ENCODE data around the gene CCNA1. TPM values are rescaled to one million over a fixed set of nuclear protein-coding genes. Genes with fewer than 3 reads are reported as not detected.

Gene CCNA1
- total RNA-seq (2013; cell fraction: nucleolus; rRNA removed) = 3.9 and 4.4 TPM in 2 replicates
- total RNA-seq (2014; rRNA removed) = 1.4 and 1.6 TPM in 2 replicates
- total RNA-seq (2014; rRNA removed; fragmentation: Illumina TruSeq; extraction: Trizol) = 0.88 and 1.0 TPM in 2 replicates
- 1.2 and 1.4 TPM in 2 replicates for total RNA-seq (2021)
- polyA plus RNA-seq (2011; ENCODE audit: low read depth) = not detected
- polyA plus RNA-seq (2011; rRNA removed) = 5.8 and 6.0 TPM in 2 replicates
- 3.3 and 4.0 TPM in 2 replicates for polyA plus RNA-seq (2011; cell fraction: cytosol; rRNA removed)
- 1.6 and 2.2 TPM in 2 replicates for polyA plus RNA-seq (2011; cell fraction: nucleus; rRNA removed)
- polyA plus RNA-seq (2012) = 0.07 TPM in 1 of 2 replicates, not detected in the other
- 1.3 and 1.5 TPM in 2 replicates for polyA plus RNA-seq (2014; fragmentation: Illumina TruSeq; extraction: Trizol)
- polyA plus RNA-seq (2014; fragmentation: Nextera tagmentation; extraction: Ambion mirVana) = under 1 TPM; 0.38 to 0.43 TPM
- polyA plus RNA-seq (2014; rRNA removed) = 1.2 and 1.8 TPM in 2 replicates
- polyA plus RNA-seq (2016; fragmentation: Nextera tagmentation; extraction: Ambion mirVana) = 1 to 10 TPM in 1 of 2 experiments, under 1 TPM in 1; 0.87 to 1.1 TPM
- polyA minus RNA-seq (2011; rRNA and poly(A)+ RNA removed) = 1.4 and 3.7 TPM in 2 replicates
- 0.62 TPM in 1 of 2 replicates, not detected in the other for polyA minus RNA-seq (2011; cell fraction: cytosol; rRNA and poly(A)+ RNA removed)
- polyA minus RNA-seq (2011; cell fraction: nucleus; rRNA and poly(A)+ RNA removed) = not detected in 2 replicates
- percentile 43 among the genes with signal in this experiment for Bru-seq, nascent RNA
- BruChase-seq, experiment 1, labeled RNA remaining after a 6-hour chase = percentile 33 among the genes with signal in this experiment
- BruChase-seq, experiment 2, labeled RNA remaining after a 2-hour chase = percentile 31 among the genes with signal in this experiment
- long read RNA-seq, experiment 1, partial matches to known transcripts = 0 of 2 reads
- long read RNA-seq, experiment 1, other reads (novel, unspliced or antisense) = 1 of 2 reads
- long read RNA-seq, experiment 2, partial matches to known transcripts = 1 of 8 reads
- long read RNA-seq, experiment 2, other reads (novel, unspliced or antisense) = 1 of 8 reads

DNA sequence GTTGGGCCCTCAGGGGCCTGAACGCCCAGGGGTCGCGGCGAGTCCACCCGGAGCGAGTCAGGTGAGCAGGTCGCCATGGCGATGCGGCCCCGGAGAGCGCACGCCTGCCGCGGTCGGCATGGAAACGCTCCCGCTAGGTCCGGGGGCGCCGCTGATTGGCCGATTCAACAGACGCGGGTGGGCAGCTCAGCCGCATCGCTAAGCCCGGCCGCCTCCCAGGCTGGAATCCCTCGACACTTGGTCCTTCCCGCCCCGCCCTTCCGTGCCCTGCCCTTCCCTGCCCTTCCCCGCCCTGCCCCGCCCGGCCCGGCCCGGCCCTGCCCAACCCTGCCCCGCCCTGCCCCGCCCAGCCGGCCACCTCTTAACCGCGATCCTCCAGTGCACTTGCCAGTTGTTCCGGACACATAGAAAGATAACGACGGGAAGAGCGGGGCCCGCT is at the start of gene CCNA1:
Gene CCNA1 (plus strand): TSS at position 390 of the 439 bp plus-strand sequence. CDS start 562 bp downstream, outside the sequence.
- SMC1A ChIA-PET (ENCODE audit: uncharacterized antibody, unreplicated experiment) = no interaction called here
- H3K27ac ChIP-seq (ENCODE audit: control insufficient read depth, insufficient read depth) = no peak within 1 kb of the TSS
- H3K9me3 ChIP-seq (replicated peaks; ENCODE audit: control insufficient read depth, insufficient read depth, low read length) = no peaks in the 10 kb centered on the region; the same call in 2 of the 3 replicates
- H3K4me1 ChIP-seq (ENCODE audit: control insufficient read depth, insufficient read depth, low read length) = no peaks in the 10 kb centered on the region
- ATAC-seq (peak; percentile 77), FAIRE-seq (no peak), DNase-seq (ENCODE audit: low read depth, low spot score) (no peak)
- POLR2A ChIA-PET = no interaction called here
- 5% methylated on average over 20 of the region's 46 CpGs for WGBS (ENCODE audit: insufficient coverage, insufficient replicate concordance, low lambda C conversion rate, missing lambda C conversion rate)
- intact Hi-C loops (cut with micrococcal nuclease; ENCODE audit: unreplicated experiment) (no loop called here), in situ Hi-C loops (cut with MboI) (no loop called here)
- peak within 1 kb of the TSS; percentile 69 for H3K4me2 ChIP-seq (ENCODE audit: control insufficient read depth, insufficient read depth)
- peaks cover 8 to 20% of the 10 kb centered on the region in 2 experiments for H3K27me3 ChIP-seq (replicated peaks in 1 of 2; ENCODE audit: control insufficient read depth in 2 of 2, insufficient read depth in 2 of 2, low read length in 1 of 2)
- H2AFZ ChIP-seq (ENCODE audit: control insufficient read depth, low read depth, low read length) = no peak within 1 kb of the TSS
- H3K4me3 ChIP-seq = no peak within 1 kb of the TSS
- no peaks in the 10 kb centered on the region for H3K79me2 ChIP-seq (ENCODE audit: control insufficient read depth, insufficient read depth, low read length)
- H3K9ac ChIP-seq (ENCODE audit: control insufficient read depth, insufficient read depth, low read length) = no peak within 1 kb of the TSS
- no TSS peak for BruUV-seq (replicated peaks)
- CTCF ChIA-PET = no interaction called here
- H3K36me3 ChIP-seq (ENCODE audit: control insufficient read depth in 2 of 2, insufficient read depth in 2 of 2, low read length in 1 of 2) = no peaks in the 10 kb centered on the region
- H4K20me1 ChIP-seq (ENCODE audit: control insufficient read depth, insufficient read depth) = no peaks in the 10 kb centered on the region
- RAD21 ChIA-PET (ENCODE audit: unreplicated experiment) = no interaction called here
- TF ChIP-seq ATF7 (IDR thresholded peaks at IDR 0.05; ENCODE audit: low read depth) (no peak), CHD1 (IDR thresholded peaks at IDR 0.05; ENCODE audit: low read depth, low read length) (no peak), SMAD1 (IDR thresholded peaks at IDR 0.05; ENCODE audit: low read depth, partially characterized antibody) (no peak), SREBF1 (IDR thresholded peaks at IDR 0.05; ENCODE audit: low read length) (no peak), NRF1 (conservative IDR thresholded peaks at IDR 0.05; ENCODE audit: low read depth, low read length) (no peak), MYB (IDR thresholded peaks at IDR 0.05; ENCODE audit: borderline replicate concordance, low read depth, low read length) (no peak), POLR2A (IDR thresholded peaks at IDR 0.05; ENCODE audit: low read depth, low read length) (no peak), RELA (IDR thresholded peaks at IDR 0.05; ENCODE audit: borderline replicate concordance, partially characterized antibody) (no peak), STAT3 (IDR thresholded peaks at IDR 0.05; ENCODE audit: low read depth, low read length) (no peak), BCL11A (IDR thresholded peaks at IDR 0.05; ENCODE audit: low read depth, low read length) (no peak), NR2F1 (conservative IDR thresholded peaks at IDR 0.05) (no peak), ZZZ3 (IDR thresholded peaks at IDR 0.05; ENCODE audit: control insufficient read depth, insufficient read length, low read depth) (no peak), CBFB (IDR thresholded peaks at IDR 0.05; ENCODE audit: low read depth) (no peak), BHLHE40 (IDR thresholded peaks at IDR 0.05; ENCODE audit: borderline replicate concordance in 1 of 2, low read depth in 2 of 2, low read length in 1 of 2) (peak in 1 of 2 experiments; percentile 82; a peak in 2 of 4 replicates), CHD2 (IDR thresholded peaks at IDR 0.05; ENCODE audit: borderline replicate concordance, low read depth, low read length) (no peak), RFX5 (IDR thresholded peaks at IDR 0.05; ENCODE audit: low read depth, low read length) (peak; percentile 81), PAX5 (IDR thresholded peaks at IDR 0.05; ENCODE audit: borderline replicate concordance, low read depth, low read length) (no peak), YBX1 (IDR thresholded peaks at IDR 0.05) (no peak), DPF2 (IDR thresholded peaks at IDR 0.05) (no peak; the same call in 1 of the 2 replicates)
- TF ChIP-seq, protein P1, sequence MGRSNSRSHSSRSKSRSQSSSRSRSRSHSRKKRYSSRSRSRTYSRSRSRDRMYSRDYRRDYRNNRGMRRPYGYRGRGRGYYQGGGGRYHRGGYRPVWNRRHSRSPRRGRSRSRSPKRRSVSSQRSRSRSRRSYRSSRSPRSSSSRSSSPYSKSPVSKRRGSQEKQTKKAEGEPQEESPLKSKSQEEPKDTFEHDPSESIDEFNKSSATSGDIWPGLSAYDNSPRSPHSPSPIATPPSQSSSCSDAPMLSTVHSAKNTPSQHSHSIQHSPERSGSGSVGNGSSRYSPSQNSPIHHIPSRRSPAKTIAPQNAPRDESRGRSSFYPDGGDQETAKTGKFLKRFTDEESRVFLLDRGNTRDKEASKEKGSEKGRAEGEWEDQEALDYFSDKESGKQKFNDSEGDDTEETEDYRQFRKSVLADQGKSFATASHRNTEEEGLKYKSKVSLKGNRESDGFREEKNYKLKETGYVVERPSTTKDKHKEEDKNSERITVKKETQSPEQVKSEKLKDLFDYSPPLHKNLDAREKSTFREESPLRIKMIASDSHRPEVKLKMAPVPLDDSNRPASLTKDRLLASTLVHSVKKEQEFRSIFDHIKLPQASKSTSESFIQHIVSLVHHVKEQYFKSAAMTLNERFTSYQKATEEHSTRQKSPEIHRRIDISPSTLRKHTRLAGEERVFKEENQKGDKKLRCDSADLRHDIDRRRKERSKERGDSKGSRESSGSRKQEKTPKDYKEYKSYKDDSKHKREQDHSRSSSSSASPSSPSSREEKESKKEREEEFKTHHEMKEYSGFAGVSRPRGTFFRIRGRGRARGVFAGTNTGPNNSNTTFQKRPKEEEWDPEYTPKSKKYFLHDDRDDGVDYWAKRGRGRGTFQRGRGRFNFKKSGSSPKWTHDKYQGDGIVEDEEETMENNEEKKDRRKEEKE (IDR thresholded peaks at IDR 0.05) = no peak
- TF ChIP-seq, protein P2, sequence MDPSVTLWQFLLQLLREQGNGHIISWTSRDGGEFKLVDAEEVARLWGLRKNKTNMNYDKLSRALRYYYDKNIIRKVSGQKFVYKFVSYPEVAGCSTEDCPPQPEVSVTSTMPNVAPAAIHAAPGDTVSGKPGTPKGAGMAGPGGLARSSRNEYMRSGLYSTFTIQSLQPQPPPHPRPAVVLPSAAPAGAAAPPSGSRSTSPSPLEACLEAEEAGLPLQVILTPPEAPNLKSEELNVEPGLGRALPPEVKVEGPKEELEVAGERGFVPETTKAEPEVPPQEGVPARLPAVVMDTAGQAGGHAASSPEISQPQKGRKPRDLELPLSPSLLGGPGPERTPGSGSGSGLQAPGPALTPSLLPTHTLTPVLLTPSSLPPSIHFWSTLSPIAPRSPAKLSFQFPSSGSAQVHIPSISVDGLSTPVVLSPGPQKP (IDR thresholded peaks at IDR 0.05; ENCODE audit: low read depth, low read length) = no peak

Measured in GM12878 (cell line).